A549 (cell line): ENCODE data around the gene ARHGAP10. TPM values are rescaled to one million over a fixed set of nuclear protein-coding genes. Genes with fewer than 3 reads are reported as not detected.

ENCODE experiments used
- ATAC-seq, 2 experiments: fragments of 200-7000 bp in 1 of 2; fragments of >200 bp in 1 of 2; cut with Nextera tagmentation in 1 of 2; cut with Tn5 transposase in 1 of 2; 3 replicates each; pipeline versions ENCODE4 v1.8.0 to v1.9.1; 2018 to 2020; ENCODE audit warnings: mild to moderate bottlenecking in 1 of 2, moderate library complexity in 1 of 2
- CTCF ChIA-PET: fragments of 300-600 bp; sonication (Branson Sonifier 250); formaldehyde crosslinking; extraction: SDS; loops from one replicate; lab custom pipeline; 2021; ENCODE audit warnings: antibody characterized with exemption, inconsistent platforms; lab: Yijun Ruan, JAX
- POLR2A ChIA-PET: fragments of 350-600 bp; formaldehyde crosslinking; extraction: SDS; loops from one replicate; lab custom pipeline; 2021; ENCODE audit warnings: antibody characterized with exemption, inconsistent platforms; lab: Yijun Ruan, JAX
- DNase-seq, 2 experiments: peaks; one replicate each; pipeline versions ENCODE4 v3.0.0 to v3.0.0-alpha.2; 2011 to 2016; ENCODE audit warnings: low read depth in 1 of 2, low spot score in 1 of 2
- FAIRE-seq: peaks from 2 replicates; lab custom pipeline; 2011; peaks lifted over from hg19 to GRCh38; lab: Jason Lieb, UNC
- H3K27ac ChIP-seq, 2 experiments: fragments of >200 bp; sonication (Bioruptor Twin); formaldehyde crosslinking; 3 replicates each; pipeline ENCODE4 v1.5.1; 2016 to 2017
- H3K4me1 ChIP-seq: fragments of >200 bp; sonication (Bioruptor Twin); formaldehyde crosslinking; 3 replicates; pipeline ENCODE4 v1.6.1; 2016
- H3K4me2 ChIP-seq: fragments of >200 bp; sonication (Bioruptor Twin); formaldehyde crosslinking; 3 replicates; pipeline ENCODE4 v1.6.1; 2016
- H3K4me3 ChIP-seq: fragments of >200 bp; sonication (Bioruptor Twin); formaldehyde crosslinking; 3 replicates; pipeline ENCODE4 v1.5.1; 2016
- H3K9me3 ChIP-seq: fragments of >200 bp; sonication (Bioruptor Twin); formaldehyde crosslinking; 3 replicates; pipeline ENCODE4 v1.6.1; 2016
- E2F6 ChIP-seq: IDR thresholded peaks from 2 replicates; pipeline ENCODE4 v1.6.1; 2012; ENCODE audit warnings: low read depth, borderline replicate concordance
- FOSB ChIP-seq: fragments of 250-450 bp; sonication (Bioruptor Pico); IDR thresholded peaks from 2 replicates; pipeline ENCODE4 v1.5.0; 2020; ENCODE audit warnings: mild to moderate bottlenecking, moderate library complexity
- HEYL ChIP-seq: fragments of 250-450 bp; sonication (Bioruptor Pico); IDR thresholded peaks from 2 replicates; pipeline ENCODE4 v1.8.0; 2021; ENCODE audit warnings: mild to moderate bottlenecking, moderate library complexity
- HOXA7 ChIP-seq: fragments of 250-450 bp; sonication (Bioruptor Pico); IDR thresholded peaks from 2 replicates; pipeline ENCODE4 v1.5.0; 2020; ENCODE audit warnings: mild to moderate bottlenecking, moderate library complexity
- MAFK ChIP-seq: fragments of 450-650 bp; IDR thresholded peaks from 2 replicates; pipeline ENCODE4 v1.6.1; 2014; ENCODE audit not compliant: partially characterized antibody
- NPAS2 ChIP-seq: fragments of 250-450 bp; sonication (Bioruptor Pico); IDR thresholded peaks from 2 replicates; pipeline ENCODE4 v1.8.0; 2022; ENCODE audit warnings: mild to moderate bottlenecking, moderate library complexity, borderline replicate concordance
- NR3C1 ChIP-seq: fragments of >200 bp; sonication (Bioruptor Twin); formaldehyde crosslinking; IDR thresholded peaks from 3 replicates; pipeline ENCODE4 v1.6.1; 2017
- PHF8 ChIP-seq: fragments of 200-600 bp; sonication (generic); IDR thresholded peaks from 2 replicates; pipeline ENCODE4 v1.6.1; 2016; ENCODE audit warnings: low read depth, mild to moderate bottlenecking, antibody characterized with exemption, moderate library complexity, borderline replicate concordance
- POLR2A ChIP-seq: IDR thresholded peaks from 2 replicates; pipeline ENCODE4 v1.6.1; 2012; ENCODE audit warnings: mild to moderate bottlenecking, low read length
- RAD21 ChIP-seq, 2 experiments: fragments of >200 bp in 1 of 2; sonication (Bioruptor Twin) in 1 of 2; formaldehyde crosslinking in 1 of 2; IDR thresholded peaks in 1 of 2; conservative IDR thresholded peaks in 1 of 2; 2 replicates in 1 of 2; 3 replicates in 1 of 2; pipeline ENCODE4 v1.6.1; 2012 to 2018; ENCODE audit warnings: inconsistent platforms in 1 of 2
- RNF2 ChIP-seq: fragments of 200-600 bp; sonication (generic); IDR thresholded peaks from 2 replicates; pipeline ENCODE4 v1.6.1; 2016; ENCODE audit warnings: low read depth, mild to moderate bottlenecking, antibody characterized with exemption, moderate library complexity, borderline replicate concordance
- SMC3 ChIP-seq: fragments of >200 bp; sonication (Bioruptor Twin); formaldehyde crosslinking; IDR thresholded peaks from 3 replicates; pipeline ENCODE4 v1.6.1; 2018; ENCODE audit warnings: inconsistent platforms
- SREBF2 ChIP-seq: fragments of 450-650 bp; IDR thresholded peaks from 2 replicates; pipeline ENCODE4 v1.6.1; 2014; ENCODE audit warnings: mild to moderate bottlenecking, moderate library complexity
- WGBS: methylation state at CpG from one replicate; pipeline ENCODE4 v1.1.6; 2017; ENCODE audit errors: missing lambda C conversion rate; 5-methylcytosine and 5-hydroxymethylcytosine counted together
- polyA plus RNA-seq, 4 experiments: library from polyadenylated mRNA; depleted of rRNA in 3 of 4; stranded (reverse); fragments of >200 nt; fragmentation: RNase III in 1 of 4; extraction: RNeasy Plus Mini Kit Qiagen cat#74134 plus additional on column Dnase treatment in 1 of 4; gene quantifications; 2 replicates in 3 of 4; 3 replicates in 1 of 4; pipeline ENCODE4 v1.2.3, GENCODE V29; 2011 to 2017
- TF ChIP-seq, protein P1 (sequence below): fragments of >200 bp; sonication (Bioruptor Twin); formaldehyde crosslinking; IDR thresholded peaks from 3 replicates; pipeline ENCODE4 v1.5.1; 2016
- TF ChIP-seq, protein P2 (sequence below): IDR thresholded peaks from 2 replicates; pipeline ENCODE4 v1.6.1; 2012

ARHGAP10 gene
- polyA plus RNA-seq, 2 of the 4 experiments (the other 2 are of a cell fraction), result 7.0 to 7.2 TPM

- TF ChIP-seq, protein P1, sequence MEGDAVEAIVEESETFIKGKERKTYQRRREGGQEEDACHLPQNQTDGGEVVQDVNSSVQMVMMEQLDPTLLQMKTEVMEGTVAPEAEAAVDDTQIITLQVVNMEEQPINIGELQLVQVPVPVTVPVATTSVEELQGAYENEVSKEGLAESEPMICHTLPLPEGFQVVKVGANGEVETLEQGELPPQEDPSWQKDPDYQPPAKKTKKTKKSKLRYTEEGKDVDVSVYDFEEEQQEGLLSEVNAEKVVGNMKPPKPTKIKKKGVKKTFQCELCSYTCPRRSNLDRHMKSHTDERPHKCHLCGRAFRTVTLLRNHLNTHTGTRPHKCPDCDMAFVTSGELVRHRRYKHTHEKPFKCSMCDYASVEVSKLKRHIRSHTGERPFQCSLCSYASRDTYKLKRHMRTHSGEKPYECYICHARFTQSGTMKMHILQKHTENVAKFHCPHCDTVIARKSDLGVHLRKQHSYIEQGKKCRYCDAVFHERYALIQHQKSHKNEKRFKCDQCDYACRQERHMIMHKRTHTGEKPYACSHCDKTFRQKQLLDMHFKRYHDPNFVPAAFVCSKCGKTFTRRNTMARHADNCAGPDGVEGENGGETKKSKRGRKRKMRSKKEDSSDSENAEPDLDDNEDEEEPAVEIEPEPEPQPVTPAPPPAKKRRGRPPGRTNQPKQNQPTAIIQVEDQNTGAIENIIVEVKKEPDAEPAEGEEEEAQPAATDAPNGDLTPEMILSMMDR, result peak; percentile 99
- TF ChIP-seq SREBF2 (no peak), SMC3 (peak; percentile 98), NPAS2 (CRISPR knock-in tag) (no peak), PHF8 (no peak)
- TF ChIP-seq, all 56 proteins: peak for 3
Observed at GRCh38 chr4:147866532-147867271, 134.8 kb downstream of the ARHGAP10 start (continued).

DNA sequence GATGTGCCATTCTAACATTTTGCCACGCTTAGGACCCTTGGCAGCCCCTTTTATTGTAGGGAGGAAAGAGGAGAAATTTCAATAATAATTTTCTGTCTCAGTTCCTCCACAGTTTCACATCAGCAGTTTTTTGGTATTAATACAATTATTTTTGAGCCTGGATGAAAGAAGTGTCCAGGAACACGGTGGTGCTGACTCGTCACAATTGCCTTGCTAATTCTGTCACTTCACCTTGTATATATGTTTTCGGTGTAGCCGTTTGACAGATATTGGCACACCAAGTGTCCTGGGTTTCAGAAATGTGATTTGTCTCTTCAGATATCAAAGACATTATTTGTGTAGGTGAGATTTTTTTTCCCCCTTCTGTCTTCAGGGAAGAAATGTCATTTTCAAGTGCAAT lies 142.2 kb downstream of the ARHGAP10 start:
- no peaks in the 10 kb centered on the region for H3K4me1 ChIP-seq
- ChIA-PET CTCF (no interaction called here), POLR2A (interaction anchor here (0.6 kb wide), 2 partner anchors 190 to 1936 kb away, joined by 3 to 5 read pairs; partner anchors contain the start of gene PRMT9)
- no peak overlapping the region for H3K4me3 ChIP-seq
- peak; percentile 78 for TF ChIP-seq MAFK
- TF ChIP-seq POLR2A, result no peak
- no peak overlapping the region for H3K27ac ChIP-seq
- 68% methylated on average over 5 of the region's 5 CpGs for WGBS
- no peak for ATAC-seq
- no peak for FAIRE-seq
- no peaks in the 10 kb centered on the region for H3K9me3 ChIP-seq
- no peak overlapping the region for H3K4me2 ChIP-seq
- DNase-seq, result no peak

- no peaks in the 10 kb centered on the region for H3K9me3 ChIP-seq
- FAIRE-seq (no peak), DNase-seq (no peak), ATAC-seq (no peak)
- H3K27ac ChIP-seq, result no peak overlapping the region
- TF ChIP-seq, protein P2, sequence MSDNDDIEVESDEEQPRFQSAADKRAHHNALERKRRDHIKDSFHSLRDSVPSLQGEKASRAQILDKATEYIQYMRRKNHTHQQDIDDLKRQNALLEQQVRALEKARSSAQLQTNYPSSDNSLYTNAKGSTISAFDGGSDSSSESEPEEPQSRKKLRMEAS, result no peak
- TF ChIP-seq HOXA7 (CRISPR knock-in tag), result no peak
- no peak for TF ChIP-seq NR3C1
- TF ChIP-seq RAD21 (conservative IDR thresholded peaks at IDR 0.05 in 1 of 2, IDR thresholded peaks at IDR 0.05 in 1 of 2), result no peak
- TF ChIP-seq E2F6, result no peak
- H3K4me3 ChIP-seq, result no peak overlapping the region
- ChIA-PET CTCF (interaction anchor here (0.7 to 3.0 kb wide), 3 partner anchors 10 to 198 kb away, joined by 3 to 18 read pairs (median 3); no protein-coding TSS in a partner anchor), POLR2A (no interaction called here)
- H3K4me1 ChIP-seq, result no peaks in the 10 kb centered on the region
- no peak overlapping the region for H3K4me2 ChIP-seq
Observed at GRCh38 chr4:147877308-147877771, 145.5 kb downstream of the ARHGAP10 start.

- WGBS, result 100% methylated on average over 1 of the region's 1 CpG
- FAIRE-seq, result no peak
- ChIA-PET POLR2A (no interaction called here), CTCF (interaction anchor here (5.8 kb wide), 1 partner anchor 13 kb away, joined by 33 read pairs; no protein-coding TSS in a partner anchor)
- Histone ChIP-seq H3K9me3 (no peaks in the 10 kb centered on the region), H3K4me3 (no peak overlapping the region), H3K4me1 (no peaks in the 10 kb centered on the region), H3K4me2 (no peak overlapping the region), H3K27ac (no peak overlapping the region)
- TF ChIP-seq RNF2 (no peak), FOSB (CRISPR knock-in tag) (no peak), HEYL (CRISPR knock-in tag) (no peak)
- DNase-seq, result no peak
- ATAC-seq, result no peak
Observed at GRCh38 chr4:147879676-147880075, 147.8 kb downstream of the ARHGAP10 start.
